ENCODE data around the gene PBX1.

The PBX1 gene

GRCh38 chr1:164723296-164723798 is 164.4 kb downstream of the PBX1 start:
- DNase-seq (ENCODE audit: low read depth in 2 of 2) = no peak

- DNase-seq (ENCODE audit: low read depth in 2 of 2) = no peak
Observed at GRCh38 chr1:164725401-164725800, 166.4 kb downstream of the PBX1 start.

GRCh38 chr1:164726235-164726634 is 167.3 kb downstream of the PBX1 start:
- no peak for DNase-seq (ENCODE audit: low read depth in 2 of 2)

- no peak for DNase-seq (ENCODE audit: low read depth in 2 of 2)
Observed at GRCh38 chr1:164728719-164729118, 169.7 kb downstream of the PBX1 start.

GRCh38 chr1:164731161-164731876 is 172.3 kb downstream of the PBX1 start:
- no peak for DNase-seq (ENCODE audit: low read depth in 2 of 2)

- DNase-seq (ENCODE audit: low read depth in 2 of 2) = no peak
Observed at GRCh38 chr1:164733070-164733469, 174.1 kb downstream of the PBX1 start.

- no peak for DNase-seq (ENCODE audit: low read depth in 2 of 2)
Observed at GRCh38 chr1:164733734-164734133, 174.8 kb downstream of the PBX1 start.

GRCh38 chr1:164735315-164736052 is 176.5 kb downstream of the PBX1 start:
- no peak for DNase-seq (ENCODE audit: low read depth in 2 of 2)

- DNase-seq (ENCODE audit: low read depth in 2 of 2) = no peak
Observed at GRCh38 chr1:164736137-164736536, 177.2 kb downstream of the PBX1 start.

GRCh38 chr1:164739189-164739588 is 180.2 kb downstream of the PBX1 start:
- DNase-seq (ENCODE audit: low read depth in 2 of 2) = no peak

- no peak for DNase-seq (ENCODE audit: low read depth in 2 of 2)
Observed at GRCh38 chr1:164740000-164740526, 181.1 kb downstream of the PBX1 start.

- no peak for DNase-seq (ENCODE audit: low read depth in 2 of 2)
Observed at GRCh38 chr1:164742745-164743144, 183.8 kb downstream of the PBX1 start.

GRCh38 chr1:164743976-164744375 is 185.0 kb downstream of the PBX1 start:
- DNase-seq (ENCODE audit: low read depth in 2 of 2) = no peak

GRCh38 chr1:164745736-164746135 is 186.8 kb downstream of the PBX1 start:
- no peak for DNase-seq (ENCODE audit: low read depth in 2 of 2)

GRCh38 chr1:164746632-164747031 is 187.6 kb downstream of the PBX1 start:
- no peak for DNase-seq (ENCODE audit: low read depth in 2 of 2)

- no peak for DNase-seq (ENCODE audit: low read depth in 2 of 2)
Observed at GRCh38 chr1:164748253-164748899, 189.4 kb downstream of the PBX1 start.

- DNase-seq (ENCODE audit: low read depth in 2 of 2) = no peak
Observed at GRCh38 chr1:164753521-164754077, 194.6 kb downstream of the PBX1 start.

GRCh38 chr1:164754088-164754600 is 195.2 kb downstream of the PBX1 start:
- DNase-seq (ENCODE audit: low read depth in 2 of 2) = no peak

GRCh38 chr1:164755690-164756089 is 196.7 kb downstream of the PBX1 start:
- no peak for DNase-seq (ENCODE audit: low read depth in 2 of 2)

- no peak for DNase-seq (ENCODE audit: low read depth in 2 of 2)
Observed at GRCh38 chr1:164756741-164757140, 197.8 kb downstream of the PBX1 start.

- no peak for DNase-seq (ENCODE audit: low read depth in 2 of 2)
Observed at GRCh38 chr1:164757625-164758024, 198.6 kb downstream of the PBX1 start.

Measured in stimulated activated CD4-positive, alpha-beta T cell treated with anti-CD3 and anti-CD28 coated beads, Interleukin-4, amount 100 ng/mL, for 48 hours (primary cell).